GM12892 (cell line): ENCODE results near the gene CACNB3.

ENCODE experiments used
- DNase-seq: peaks from one replicate; pipeline ENCODE4 v3.0.0; 2011; ENCODE audit not compliant: insufficient read length
- FAIRE-seq: peaks from 2 replicates; lab custom pipeline; 2011; peaks lifted over from hg19 to GRCh38; lab: Jason Lieb, UNC
- POLR2A ChIP-seq: IDR thresholded peaks from 2 replicates; pipeline ENCODE4 v1.6.1; 2011; ENCODE audit warnings: low read depth, low read length, control low read depth
- POLR2AphosphoS5 ChIP-seq: IDR thresholded peaks from 2 replicates; pipeline ENCODE4 v1.6.1; 2011; ENCODE audit warnings: low read depth, low read length, control low read depth
- TAF1 ChIP-seq: IDR thresholded peaks from 2 replicates; pipeline ENCODE4 v1.6.1; 2011; ENCODE audit warnings: low read depth, mild to moderate bottlenecking, control low read depth, low read length, borderline replicate concordance

Gene CACNB3

DNA sequence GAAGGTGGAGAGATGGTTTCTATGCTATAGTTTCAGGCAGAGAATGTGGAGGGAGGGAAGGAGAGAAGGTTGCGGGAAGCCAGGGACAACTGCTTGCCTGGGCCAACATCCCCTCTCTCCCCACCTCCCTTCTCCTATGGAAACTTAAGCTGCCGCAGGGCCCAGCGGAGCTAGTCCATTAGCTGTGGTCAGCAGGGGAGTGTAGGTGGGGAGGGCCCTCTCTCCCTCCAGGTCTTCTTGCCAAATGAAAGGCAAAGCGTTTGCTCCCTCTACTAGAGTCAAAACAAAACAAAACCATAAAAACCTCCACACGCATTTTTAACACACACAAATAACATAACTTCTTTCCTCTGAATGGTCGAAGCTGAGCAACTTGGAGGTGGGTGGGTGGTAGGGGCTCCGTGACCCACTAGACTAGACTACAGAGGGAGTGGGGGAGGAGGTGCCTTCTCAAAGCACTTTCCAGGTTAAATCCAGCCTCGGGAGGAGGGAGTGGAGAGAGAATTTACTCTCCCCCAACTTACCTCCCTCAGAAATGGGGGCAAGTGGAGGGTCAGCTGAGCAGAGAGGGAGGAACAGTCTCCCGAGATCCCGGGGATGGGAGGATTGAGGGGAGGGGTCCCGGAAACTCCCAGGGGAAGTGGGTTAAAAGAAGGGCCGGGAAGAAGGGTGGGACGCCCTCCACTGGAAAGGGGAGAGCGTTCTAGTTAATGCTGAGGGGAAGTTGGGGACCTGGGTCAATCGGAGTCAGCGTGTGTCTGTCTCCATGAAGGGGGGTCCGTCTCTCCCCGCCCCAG lies 4.6 kb upstream of the CACNB3 start:
- FAIRE-seq = no peak
- TF ChIP-seq TAF1 = no peak
- no peak for TF ChIP-seq POLR2A
- TF ChIP-seq POLR2AphosphoS5 = no peak
- no peak for DNase-seq

DNA sequence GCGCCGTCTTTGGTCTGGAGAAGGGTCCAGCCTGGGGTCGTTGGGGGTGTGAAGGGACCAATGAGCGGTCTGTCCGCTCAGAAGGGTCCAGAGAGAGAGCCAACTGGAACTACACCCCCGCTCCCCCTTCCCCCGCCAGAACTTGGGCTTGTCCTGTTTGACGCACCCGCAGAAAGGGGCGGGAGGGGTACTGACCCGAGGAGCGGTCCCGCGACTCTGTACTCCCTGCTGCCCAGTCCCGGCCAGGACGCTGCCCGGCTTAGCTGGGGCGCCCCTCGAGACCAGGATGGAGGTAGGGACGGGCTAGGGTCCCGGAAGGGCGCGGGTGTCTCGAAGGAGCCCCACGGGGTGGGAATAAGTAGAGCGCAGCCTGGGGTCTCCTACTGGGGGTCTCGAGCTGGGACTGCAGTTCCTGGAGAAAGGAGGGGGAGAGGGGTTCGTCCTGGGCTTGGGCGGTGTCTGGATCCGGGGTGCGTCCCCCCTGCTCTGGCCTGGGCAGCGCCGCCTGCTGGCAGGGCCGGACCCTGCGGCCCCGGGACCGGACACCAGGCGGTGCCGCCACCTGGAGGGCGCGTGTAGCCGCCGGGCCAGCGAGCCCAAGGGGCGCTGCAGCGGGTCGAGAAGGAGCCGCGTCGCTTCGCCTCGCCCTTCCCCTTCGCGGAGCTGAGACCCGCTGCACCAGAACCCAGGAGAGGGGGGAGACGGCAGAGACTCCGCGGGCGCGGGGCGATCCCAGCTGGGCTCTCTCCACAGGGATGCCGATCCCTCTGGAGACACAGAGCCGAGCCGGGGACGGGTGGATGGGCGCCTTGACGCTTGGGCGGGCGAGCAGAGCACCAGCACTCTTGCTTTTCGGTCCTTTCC lies 3.8 kb upstream of the CACNB3 start:
- FAIRE-seq = peak; percentile 96
- peak; percentile 94 for DNase-seq

DNA sequence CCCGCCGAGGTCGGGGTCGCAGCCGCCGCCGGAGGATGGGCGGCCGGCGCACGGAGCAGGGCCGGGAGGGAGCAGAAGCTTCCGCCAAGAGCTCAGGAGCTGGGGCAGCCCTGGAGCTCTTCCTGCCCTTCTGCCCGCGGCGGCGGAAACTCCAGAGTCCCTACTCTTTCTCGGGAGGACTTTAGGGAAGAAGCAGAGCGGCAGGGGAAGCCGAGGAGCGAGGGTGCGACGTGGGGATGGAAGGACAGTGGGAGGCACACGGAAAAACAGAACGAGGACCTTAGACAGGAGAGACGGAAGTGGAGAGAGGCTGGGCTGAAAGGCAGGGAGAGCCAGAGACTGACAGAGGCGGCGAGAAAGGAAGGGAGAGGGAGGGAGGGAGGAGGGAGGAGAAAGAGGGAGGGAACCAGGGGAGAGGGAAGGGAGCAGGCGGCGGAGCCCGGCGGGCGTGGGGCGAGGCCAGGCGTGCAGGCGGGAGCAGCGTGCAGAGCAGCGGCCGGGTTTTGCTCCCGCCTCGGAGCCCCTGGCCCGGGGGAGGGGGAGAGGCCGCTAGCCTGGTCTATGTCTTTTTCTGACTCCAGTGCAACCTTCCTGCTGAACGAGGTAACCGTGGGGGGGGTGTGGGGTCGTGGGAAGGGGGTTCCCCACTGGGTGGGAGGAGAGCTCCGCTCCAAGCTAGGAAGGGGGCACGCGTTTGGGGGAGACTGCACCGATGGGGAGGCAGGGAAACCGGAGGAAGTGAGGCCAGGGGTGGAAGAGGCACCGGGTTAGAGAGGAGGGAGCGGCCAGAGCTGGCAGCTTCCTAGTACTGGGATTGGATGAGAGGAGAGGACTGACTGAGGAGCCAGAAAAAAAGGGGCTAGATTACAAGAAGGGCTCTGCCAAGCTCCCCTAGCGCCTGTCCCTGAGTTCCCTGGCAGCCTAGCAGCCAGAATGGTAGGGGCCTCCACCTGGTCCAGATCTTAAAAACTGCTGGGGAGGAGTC lies 2.9 kb upstream of the CACNB3 start:
- DNase-seq (no peak), FAIRE-seq (peak; percentile 72)
- TF ChIP-seq TAF1 (no peak), POLR2AphosphoS5 (no peak), POLR2A (no peak)

More for the DNA sequence above, 3.8 kb upstream of the CACNB3 start:
- TF ChIP-seq POLR2A (peak; percentile 26; the same call in 1 of the 2 replicates), TAF1 (no peak; the same call in 1 of the 2 replicates)

DNA sequence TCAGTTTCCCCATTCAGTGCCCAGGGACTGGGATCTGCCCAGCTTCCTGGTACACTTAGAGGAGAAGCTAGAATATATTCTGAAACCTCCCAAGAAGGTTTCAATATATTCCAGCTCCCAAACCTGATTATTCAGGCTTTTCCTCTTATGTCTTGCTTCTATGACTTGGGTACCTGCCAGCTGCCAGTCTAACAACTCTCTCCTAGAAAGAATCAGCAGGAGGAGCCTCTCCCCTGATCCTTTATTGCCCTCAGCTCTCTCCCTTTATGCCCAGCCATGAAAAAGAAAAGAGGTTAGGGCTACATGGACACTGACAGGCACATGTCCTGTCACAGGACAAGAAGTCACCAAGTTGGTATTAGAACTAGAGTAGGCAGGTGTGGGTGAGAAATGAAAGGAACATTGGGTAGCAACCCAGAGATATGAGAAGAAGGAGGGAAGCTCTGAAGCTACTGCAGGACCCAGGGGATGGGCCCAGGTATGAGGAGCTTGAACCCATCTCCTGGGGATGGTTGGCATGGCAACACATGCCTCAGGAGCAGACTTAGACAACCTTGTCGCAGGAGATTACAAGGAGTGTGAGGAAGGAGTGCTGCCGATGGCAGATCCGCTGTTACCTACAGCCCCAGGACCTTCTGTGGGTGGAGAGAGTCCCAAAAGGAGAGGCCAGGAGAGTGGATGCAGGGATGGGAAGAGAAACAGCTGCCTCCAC lies 2.0 kb upstream of the CACNB3 start:
- TF ChIP-seq POLR2AphosphoS5 = no peak
- no peak for TF ChIP-seq TAF1
- TF ChIP-seq POLR2A = no peak
- FAIRE-seq (no peak), DNase-seq (no peak)

DNA sequence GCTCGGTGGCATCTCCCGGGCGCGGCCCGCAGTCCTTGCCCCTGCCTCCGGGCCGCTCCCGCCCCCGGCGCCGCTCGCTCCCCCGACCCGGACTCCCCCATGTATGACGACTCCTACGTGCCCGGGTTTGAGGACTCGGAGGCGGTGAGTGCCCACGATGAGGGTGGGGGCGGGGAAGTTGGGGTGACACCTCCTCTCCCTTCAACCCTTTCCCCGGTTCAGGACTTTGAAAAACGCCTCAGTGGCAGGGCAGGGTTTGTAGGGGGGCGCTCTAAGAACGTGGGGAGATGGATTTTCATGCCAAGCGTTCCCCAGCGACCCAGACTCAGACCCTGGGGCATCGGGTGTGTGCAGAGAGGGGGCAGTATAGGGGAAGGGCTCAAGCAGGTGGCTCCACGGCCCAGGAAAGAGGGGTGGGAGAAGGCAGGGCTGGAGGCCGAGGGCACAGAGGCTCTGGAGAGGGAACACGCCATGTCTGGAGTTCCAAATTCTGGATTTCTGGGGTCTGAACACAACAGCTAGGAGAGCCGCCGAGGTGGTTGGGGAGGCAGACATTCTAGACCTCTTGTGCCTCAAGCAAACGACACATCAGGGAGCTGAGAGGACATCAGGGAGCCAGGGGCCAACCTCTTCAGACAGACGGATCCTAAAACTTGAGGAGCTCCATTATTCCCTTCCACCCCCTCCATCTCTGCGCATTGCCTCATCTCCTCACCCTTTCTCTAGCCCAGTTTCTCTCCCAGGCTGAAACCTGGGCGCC lies 715 bp downstream of the CACNB3 start:
- TF ChIP-seq POLR2AphosphoS5 = no peak
- no peak for TF ChIP-seq TAF1
- TF ChIP-seq POLR2A = no peak
- FAIRE-seq = no peak
- DNase-seq = no peak

DNA sequence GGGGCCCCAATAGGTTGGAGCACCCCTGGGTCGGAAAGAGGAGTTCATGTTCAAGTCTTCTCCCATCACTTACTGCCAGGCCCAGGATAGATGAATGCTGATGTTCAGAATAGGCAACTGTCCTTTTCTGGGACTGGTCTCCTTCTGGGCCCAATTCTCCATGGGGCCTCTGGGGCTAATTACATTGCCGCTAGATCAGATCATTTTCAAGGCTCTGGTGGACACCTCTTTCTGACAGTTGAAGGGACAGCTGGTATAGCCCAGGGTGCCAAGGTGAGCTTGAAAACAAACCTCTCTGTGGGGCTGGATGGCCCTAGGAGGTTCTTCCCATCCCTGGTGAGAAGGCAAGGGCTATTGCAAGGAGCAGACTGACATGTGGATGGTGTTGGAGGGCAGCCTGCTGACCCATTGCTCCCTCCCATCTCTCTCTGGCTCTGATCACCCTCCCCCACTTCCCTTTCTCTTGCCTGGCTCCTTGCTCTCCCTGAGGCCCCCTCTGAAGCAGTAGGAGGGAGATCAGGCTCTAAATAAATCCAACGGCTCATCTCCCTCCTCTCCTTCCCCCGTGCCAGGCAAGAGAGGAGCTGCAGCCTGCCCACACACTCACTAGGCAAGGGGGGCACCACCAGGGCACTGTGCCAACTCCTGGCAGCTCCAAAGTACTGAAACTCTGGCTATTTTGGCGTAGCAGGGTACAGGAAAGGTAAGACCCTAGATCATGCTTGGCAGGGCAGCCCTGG lies 1.9 kb downstream of the CACNB3 start:
- no peak for DNase-seq
- FAIRE-seq = no peak
- TF ChIP-seq TAF1 (no peak), POLR2AphosphoS5 (no peak), POLR2A (no peak)

DNA sequence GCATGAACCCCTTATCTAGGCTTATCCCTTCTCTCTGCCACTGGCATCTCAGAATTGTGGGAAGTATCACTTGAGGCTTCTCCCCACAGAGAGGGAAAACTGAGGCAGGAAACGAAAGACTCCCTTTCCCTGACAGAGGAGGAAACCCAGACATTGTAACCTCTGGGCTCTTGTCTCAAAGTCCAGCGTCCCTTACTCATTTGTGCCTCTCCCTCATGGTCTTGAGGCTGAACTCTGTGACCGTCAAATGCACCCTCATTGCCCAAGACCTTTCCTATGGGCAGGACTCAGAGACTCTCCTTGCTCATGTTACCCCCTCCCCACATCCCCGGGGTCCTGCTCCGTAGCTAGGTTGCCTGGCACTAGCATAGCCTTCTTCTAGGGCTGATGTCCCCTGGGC lies 3.8 kb downstream of the CACNB3 start:
- TF ChIP-seq POLR2AphosphoS5 (no peak), TAF1 (no peak), POLR2A (no peak)
- no peak for DNase-seq
- no peak for FAIRE-seq

DNA sequence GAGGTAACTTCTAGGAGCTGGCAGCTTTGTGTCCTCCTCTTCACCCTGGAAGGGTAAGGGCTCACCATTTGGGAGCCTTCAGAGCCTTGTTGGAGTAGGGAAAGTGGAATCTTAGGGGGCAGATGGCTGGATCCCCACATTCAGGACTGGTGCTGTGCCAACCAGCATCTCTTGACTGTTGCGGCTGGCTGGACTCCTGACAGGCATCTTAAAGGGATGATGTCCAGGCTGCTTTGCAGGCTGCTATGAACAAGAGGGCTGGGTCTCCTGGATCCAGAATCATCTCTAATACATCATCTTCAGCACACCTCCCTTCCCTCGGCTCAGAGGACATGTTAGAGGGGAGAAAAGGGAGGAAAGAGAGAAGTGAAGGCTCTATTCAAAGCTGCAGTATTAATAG lies 4.4 kb downstream of the CACNB3 start:
- TF ChIP-seq POLR2A = no peak
- TF ChIP-seq POLR2AphosphoS5 = no peak
- TF ChIP-seq TAF1 = no peak
- FAIRE-seq (no peak), DNase-seq (no peak)

DNA sequence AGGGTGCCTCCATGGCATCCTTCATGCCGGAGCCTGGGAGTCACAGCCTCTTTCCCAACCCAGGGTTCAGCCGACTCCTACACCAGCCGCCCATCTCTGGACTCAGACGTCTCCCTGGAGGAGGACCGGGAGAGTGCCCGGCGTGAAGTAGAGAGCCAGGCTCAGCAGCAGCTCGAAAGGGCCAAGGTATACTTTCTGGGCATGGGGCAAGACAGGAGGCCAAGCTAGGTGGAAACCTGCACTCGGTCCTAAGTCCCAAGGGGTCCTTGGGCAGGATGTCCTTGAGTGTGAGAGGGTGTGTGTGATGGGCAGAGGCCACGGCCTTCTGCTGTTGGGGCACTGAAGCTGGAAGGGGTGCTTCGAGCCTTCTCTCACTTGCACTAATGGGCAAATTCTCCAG lies 5.0 kb downstream of the CACNB3 start:
- TF ChIP-seq POLR2AphosphoS5 (no peak), POLR2A (no peak), TAF1 (no peak)
- no peak for DNase-seq
- FAIRE-seq = no peak
